ENCODE measurements around the gene CHSY3.
A peak's percentile ranks its signal among the peaks of the same experiment; 100 is the strongest.

The CHSY3 gene

GRCh38 chr5:130099008-130099407 lies 194.7 kb downstream of the CHSY3 start:
- no peak for DNase-seq

- DNase-seq = no peak
These were observed 198.1 kb downstream of the CHSY3 start for GRCh38 chr5:130102375-130102774.

DNA sequence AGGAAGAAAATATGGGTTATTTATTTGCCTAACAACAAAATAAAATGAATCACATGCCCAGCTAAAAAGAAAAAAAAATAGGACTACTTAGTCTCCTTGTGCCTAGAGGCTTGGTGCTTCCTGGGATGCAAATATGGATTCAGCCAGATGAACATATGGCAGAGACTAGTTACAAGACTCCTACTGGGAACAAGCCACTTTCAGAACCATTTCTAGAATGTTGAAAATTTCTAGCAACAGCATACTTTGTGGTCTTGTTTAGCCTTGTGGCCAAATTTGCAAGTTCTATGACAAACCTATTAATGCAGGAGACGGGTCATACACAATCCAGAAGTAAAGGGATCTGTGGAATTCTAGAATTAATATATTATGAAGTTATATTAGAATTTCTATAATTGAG lies 198.7 kb downstream of the CHSY3 start:
- DNase-seq = peak; percentile 50

DNA sequence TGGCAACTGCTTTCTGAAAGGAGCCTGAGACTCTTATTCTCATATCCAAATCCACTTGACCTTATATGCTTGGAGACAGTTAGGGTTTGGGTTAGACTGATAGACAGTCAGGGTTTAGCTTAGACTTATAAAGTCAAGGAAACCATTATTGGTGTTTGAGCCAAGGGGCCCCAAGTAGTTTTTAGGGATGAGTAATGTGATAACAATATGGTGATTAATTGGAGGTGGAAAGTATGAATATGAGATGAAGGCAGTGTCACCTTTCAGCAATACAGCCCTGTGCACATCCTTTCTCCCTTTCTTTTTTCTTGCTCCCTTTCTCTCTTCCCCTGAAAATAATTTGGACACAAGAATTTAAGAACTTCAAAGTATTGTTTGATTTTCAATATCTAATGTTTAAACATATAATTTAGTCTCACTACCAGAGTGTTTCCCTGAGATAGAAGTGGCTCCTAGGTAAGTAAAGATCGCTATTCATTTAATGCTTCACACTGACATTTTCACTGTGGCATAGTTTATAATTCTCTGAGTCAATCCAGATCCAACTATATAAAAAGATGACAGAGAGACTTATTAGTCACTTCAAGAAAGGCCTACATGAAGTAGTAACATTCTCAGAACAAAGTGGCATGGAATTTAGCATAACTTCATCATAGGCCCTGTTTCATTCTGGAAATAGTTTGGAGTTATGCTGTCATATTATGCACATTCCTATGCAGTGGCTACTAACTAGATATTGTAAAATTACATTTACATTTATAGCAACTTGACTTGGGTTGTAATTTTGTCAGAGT lies 200.8 kb downstream of the CHSY3 start:
- DNase-seq = peak; percentile 91

DNA sequence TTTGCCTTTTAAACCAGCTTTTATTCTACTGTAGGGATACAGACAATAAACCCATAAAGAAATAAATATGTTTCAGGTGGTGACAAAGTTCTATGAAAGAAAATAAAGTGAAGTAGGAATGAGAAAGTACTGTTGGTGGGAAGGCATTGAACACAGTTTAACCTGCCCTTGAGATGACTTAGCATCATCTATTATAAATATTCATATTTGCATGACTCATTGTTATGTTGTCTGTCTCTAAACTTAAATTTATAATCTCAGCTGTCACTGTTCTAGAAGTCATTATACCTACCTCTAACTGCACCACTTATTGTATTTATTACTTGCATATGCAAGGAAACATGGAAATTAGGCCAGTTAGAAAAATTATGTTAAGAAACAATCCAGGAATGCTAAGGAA lies 202.2 kb downstream of the CHSY3 start:
- DNase-seq = no peak

DNA sequence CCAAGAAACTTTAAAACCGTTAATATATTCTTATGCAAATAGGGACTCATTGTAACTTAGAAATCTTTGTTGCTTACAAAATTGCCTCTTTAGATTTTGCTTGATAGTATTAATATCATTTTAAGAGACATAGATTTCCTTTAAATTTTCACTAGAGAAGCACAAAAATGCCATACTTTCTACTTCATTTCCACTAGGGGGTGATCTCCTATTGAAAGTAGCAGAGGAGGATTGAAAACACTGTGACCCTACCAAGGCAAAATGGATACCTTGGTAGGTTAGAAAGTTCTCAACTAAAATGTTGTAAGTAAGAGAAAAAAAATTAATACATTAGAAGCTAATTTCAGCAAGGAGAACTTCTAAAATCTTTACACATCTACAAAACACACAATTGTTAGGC lies 204.9 kb downstream of the CHSY3 start:
- DNase-seq = peak; percentile 59

DNA sequence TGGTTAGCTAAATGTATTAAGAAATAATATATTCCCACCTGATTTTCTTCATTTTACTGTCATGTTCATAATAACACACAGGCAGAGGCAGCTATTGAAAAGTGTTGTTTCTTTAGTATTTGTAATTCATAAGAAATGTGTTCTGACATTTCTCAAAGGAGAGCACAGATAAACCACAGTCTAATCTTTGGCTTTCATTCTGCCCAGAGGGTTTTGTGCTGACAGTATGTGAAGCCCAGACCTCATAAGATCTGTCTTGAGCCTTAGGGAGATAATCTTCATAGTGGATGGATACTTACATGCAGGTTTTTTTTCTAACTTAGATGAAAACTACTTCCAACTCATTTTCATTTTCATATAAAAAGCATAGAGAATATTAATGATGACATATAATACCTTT lies 206.1 kb downstream of the CHSY3 start:
- DNase-seq = peak; percentile 72

DNA sequence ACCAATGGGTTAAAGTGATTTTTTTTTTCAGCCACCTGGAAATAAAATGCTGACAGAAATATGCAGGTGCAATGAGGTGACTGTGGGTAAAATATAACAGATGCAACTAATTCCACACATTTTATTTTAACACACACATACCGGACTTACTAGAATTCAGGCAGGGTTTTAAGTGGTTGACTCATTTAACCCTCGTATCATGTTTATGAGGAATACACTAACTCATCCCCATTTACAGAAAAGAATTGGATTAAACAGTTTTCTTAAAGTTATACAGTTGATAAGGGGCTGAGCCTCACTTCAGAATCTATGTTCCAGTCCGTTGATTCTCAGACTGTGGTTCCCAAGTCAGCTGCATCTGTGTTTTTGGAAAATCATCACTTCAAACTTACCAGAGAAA lies 207.5 kb downstream of the CHSY3 start:
- no peak for DNase-seq

- DNase-seq = no peak
These were observed 208.0 kb downstream of the CHSY3 start for GRCh38 chr5:130112246-130112645.

DNA sequence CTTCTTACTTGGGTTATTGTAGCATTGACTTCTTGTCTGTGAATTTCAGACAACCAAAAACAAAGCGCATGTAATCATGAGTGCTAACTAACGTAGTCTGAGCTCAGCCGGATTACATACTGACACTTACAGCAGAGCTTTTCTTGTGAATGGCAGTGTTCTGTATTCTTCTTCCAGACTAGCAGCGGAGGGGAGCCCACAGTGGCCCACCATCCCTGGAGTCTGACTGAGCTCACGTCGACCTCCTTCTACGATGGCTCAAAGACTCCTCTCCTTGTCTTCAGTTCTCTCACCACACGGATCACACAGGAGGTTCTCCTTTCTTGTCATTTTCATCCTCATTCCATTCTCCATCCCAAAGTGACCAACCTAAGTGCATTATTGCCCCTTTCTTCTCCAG lies 211.4 kb downstream of the CHSY3 start:
- no peak for DNase-seq

DNA sequence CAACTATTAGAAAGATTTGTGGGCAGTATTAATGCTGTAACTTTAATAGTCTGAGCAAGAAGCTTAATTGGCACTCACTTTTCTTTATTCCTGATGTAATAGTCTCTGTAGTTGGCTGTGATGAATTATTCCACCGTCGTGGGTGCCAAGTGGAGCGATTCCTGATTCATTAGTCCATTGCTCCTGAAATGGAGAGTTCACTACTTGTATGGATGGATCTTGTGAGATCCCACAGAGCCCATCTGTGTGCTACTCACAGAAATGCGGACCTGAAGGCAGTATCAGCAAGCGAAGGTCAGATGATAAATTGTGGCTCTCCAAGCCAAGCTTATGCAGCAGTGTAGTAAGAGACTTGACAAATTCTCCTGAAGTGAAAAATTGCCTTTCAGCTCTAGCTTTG lies 212.2 kb downstream of the CHSY3 start:
- DNase-seq = no peak

DNA sequence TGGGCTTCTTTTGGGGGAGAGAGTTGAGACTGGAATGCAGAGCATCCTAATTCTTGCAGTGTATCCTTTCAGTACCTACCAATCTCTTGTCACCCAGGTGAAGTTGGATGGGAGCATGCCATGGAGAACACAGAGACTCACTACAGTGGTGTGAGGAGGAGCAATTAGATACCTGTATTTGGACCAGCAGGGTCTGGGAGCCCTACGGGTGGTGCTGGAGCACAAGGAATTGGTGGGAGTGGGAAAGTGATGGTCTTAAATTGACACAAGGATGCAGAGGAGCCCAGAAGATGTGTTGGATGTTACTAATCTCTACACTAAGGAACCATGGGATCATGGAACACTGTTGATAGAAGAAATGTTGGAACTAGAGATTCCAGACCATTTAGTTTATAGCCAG lies 212.7 kb downstream of the CHSY3 start:
- DNase-seq = no peak

DNA sequence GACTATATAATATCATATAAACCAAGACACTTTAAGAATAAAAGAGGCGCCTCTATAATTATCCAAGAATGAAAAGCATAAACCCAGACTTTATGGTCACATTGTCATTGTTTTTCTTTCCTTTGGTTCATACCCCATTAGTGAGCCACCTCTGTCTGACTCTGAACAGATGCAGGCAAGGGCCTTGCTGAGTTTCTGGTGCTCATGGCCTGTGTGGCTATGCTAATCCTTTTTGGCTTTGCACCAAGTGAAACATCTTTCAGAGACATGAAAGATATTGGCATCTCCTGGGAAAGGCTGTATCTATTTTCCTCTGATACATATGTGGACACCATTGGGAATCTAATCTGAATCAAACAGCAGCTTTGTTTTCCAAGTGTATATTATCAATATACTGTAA lies 222.5 kb downstream of the CHSY3 start:
- DNase-seq = peak; percentile 93

- peak; percentile 94 for DNase-seq
These were observed 231.2 kb downstream of the CHSY3 start for GRCh38 chr5:130135506-130135905.

GRCh38 chr5:130136300-130136699 lies 232.0 kb downstream of the CHSY3 start:
- DNase-seq = peak; percentile 23

- DNase-seq = no peak
These were observed 233.4 kb downstream of the CHSY3 start for GRCh38 chr5:130137681-130138080.

- DNase-seq = peak; percentile 89
These were observed 234.3 kb downstream of the CHSY3 start for GRCh38 chr5:130138406-130139045.

DNA sequence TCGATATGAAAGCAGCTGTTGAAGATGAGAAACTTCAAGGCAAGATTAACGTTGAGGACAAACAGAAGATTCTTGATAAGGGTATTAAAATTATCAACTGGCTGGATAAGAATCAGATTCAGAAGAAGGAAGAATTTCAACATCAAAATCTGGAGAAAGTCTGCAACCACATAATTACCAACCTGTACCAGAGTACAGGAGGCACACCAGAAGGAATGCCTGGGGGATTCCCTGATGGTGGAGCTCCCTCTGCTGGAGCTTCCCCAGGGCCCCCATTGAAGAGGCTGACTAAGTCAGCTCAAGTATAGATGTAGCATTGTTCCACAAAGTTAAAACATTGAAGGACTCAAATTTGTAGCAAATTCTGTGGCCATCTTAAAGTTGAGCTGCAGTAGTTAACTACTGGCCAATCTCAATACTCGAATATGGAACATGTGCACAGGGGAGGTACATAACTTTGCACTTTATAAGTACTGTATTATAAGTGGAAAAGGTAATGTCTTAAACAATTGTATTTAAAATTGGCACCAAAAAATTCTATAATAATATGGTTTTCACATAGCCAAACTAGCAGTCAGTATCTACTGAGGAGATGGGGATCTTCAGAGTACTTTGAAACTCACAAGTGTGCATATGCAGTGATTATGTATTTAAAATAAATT lies 237.5 kb downstream of the CHSY3 start:
- DNase-seq = peak; percentile 63

- no peak for DNase-seq
These were observed 247.0 kb downstream of the CHSY3 start for GRCh38 chr5:130151239-130151638.

- DNase-seq = peak; percentile 41
These were observed 251.2 kb downstream of the CHSY3 start for GRCh38 chr5:130155345-130156011.

- DNase-seq = no peak
These were observed 253.8 kb downstream of the CHSY3 start for GRCh38 chr5:130158036-130158435.

- DNase-seq = no peak
These were observed 255.7 kb downstream of the CHSY3 start for GRCh38 chr5:130159968-130160367.

GRCh38 chr5:130164966-130165365 lies 260.7 kb downstream of the CHSY3 start:
- peak; percentile 35 for DNase-seq
